Measurements from ENCODE around the gene CEBPZOS.

Gene CEBPZOS

DNA sequence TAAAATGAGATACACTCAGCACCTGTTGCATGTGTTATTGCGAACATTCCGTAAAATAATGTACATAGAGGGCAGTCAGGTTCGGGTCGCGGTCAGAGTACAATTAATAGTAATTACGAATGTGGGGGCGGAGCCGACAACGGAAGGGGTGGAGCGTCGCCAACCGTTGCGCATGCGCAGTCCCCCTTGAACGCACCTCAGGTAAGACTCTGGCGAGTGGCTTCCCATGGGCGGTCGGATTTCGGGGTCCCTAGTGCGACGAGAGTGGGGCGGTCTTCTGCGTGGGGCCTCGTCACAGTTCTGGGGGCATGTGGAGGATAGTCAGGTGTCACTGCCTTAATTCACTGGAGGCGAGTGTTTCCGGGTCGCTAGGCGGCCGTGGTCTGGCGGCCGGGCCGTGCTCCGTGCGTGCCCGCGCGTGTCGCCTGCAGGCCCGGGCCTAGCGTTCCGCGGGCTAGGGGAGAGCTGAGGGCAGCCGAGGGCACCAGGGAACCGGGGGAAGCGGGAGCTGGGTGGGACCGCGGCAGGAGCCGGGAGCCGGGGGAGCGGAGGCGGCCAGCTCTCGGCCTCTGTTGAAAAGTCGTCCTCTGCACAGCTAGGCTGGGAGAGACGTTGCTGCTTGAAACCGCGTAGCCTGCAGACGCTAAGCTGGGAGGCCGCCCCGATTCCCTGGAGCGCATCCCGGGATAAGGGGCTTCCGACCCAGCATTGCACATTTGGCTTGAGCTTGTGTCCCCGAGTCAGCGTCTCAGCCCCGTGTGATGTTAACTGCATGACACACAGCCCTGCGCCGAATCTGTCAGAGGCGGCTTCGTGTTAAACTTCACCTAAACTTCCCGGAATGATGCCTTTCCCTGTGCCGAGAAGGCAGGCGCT, at the start of gene CEBPZOS:
Gene CEBPZOS (plus strand): TSS at position 177 of the 876 bp plus-strand sequence. CDS start 3,209 bp downstream, outside the sequence.
- FAIRE-seq: no peak

DNA sequence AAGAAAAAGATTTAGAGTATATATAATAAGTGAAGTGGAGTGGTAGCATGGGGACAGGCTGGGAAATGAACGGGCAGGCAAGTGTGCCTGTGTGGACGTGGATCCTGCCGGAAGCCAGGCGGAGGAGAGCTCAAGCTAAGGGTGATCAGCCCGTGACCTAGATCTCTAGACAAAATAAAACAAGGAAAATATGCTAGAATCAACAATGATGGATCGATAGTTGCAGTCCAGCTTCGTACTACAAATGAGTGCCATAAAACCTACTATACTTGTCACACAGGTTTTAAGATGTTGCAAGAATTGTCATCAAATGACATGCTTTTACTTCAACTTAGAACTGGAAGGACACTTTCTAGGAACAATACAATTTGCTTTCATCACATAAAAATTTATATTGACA, 48.0 kb upstream of the CEBPZOS start:
- FAIRE-seq: no peak

- FAIRE-seq: peak; percentile 63
Observed at GRCh38 chr2:37149626-37150322, 46.5 kb upstream of the CEBPZOS start.

DNA sequence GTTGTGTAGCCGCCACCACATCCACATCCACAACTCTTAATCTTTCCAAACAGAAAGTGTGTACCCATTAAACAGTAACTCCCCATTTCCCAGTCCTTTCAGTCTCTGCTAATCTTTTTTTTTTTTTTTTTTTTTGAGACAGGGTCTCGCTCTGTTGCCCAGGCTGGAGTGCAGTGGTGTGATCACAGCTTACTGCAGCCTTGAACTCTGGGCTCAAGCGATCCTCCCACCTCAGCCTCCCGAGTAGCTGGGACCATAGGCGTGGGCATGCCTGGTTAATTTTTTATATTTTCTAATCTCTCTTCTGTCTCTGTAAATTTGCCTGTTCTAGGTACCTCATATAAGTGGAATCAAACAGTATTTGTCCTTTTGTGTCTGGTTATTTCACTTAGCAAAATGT, 43.1 kb upstream of the CEBPZOS start:
- no peak for FAIRE-seq

DNA sequence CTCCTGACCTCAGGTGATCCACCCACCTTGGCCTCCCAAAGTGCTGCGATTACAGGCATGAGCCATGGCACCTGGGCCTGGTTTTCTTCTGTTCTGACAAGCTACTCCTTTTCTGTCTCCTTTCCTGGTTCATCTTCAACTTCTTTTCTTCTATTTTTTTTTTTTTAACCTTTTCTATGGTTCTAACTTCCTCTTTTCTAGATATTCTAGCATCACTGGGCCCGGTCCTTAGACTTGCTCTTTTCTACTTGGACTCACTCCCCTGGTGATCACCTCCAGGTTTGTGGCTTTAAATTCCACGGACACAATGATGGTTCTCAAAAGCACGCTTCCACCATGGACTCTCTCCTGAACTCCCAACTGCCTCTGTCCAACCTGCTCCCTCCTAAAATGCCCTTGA, 41.5 kb upstream of the CEBPZOS start:
- no peak for FAIRE-seq

DNA sequence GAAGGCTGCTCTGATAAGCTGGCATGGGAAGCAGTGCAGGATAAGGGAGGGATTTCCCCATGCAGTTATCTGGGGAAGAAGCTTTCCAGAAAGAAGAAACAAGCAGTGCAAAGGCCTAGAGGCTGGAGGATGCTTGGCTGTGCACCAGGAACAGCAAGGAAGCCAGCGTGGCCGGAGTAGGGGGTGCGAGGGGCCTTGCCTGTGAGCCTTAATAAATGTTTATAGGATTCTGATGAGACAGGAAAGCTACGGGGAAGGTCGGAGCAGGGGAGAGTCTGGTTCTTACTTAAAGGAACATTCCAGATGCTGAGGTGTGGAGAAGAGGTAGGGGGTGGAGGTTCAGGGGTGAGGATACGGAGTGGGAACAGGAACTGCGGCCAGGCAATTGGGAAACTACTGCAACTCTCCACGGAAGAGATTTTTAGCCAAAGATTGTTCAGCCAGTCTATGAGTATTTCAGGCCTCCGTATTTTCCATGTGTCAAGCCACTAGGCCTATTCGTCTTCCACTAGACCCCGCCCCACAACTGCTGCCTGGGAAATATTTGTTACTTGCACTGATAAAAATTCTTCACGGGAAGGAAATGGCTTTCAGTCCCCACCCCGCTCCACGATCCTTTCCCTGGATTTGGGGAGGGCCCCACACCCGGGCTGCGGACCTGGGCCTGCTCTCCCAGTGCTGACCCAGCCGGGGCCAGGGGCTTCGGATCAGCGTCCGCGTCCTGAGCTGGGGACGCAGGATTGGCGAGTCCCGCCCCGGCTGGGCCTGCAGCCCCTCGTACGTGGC, 40.0 kb upstream of the CEBPZOS start:
- no peak for FAIRE-seq

- no peak for FAIRE-seq
Observed at GRCh38 chr2:37156857-37157714, 39.2 kb upstream of the CEBPZOS start, which contains the start of gene EIF2AK2. Gene EIF2AK2 (minus strand): TSS chr2:37156980. CDS start chr2:37147806, 9,174 bp downstream.

GRCh38 chr2:37164757-37165156, 31.5 kb upstream of the CEBPZOS start:
- no peak for FAIRE-seq

DNA sequence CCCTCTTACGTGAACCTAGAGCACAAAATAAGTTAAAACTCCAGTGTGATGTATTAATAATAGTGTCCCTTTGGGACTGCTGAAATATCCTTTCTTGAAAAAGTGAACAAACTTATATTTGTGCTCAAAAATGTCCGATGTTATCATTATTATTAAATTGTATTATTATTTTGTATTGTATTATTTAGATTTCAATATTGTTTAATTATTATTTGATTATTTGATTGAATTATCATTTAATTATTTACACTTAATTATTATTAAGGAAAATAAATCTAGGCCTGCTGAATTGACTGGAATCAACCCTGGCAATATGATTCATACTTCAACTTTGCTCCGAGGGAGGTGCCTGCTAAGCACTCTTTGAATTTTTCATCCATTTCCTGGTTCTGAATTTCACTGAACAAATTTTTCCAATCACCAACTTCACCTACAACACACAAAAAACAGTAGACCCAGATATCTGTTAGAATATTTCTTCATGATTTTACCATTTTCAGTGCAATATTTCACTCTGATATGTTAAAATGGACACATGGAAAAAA, 28.6 kb upstream of the CEBPZOS start:
- no peak for FAIRE-seq

GRCh38 chr2:37168217-37168981, 27.9 kb upstream of the CEBPZOS start:
- peak; percentile 43 for FAIRE-seq

DNA sequence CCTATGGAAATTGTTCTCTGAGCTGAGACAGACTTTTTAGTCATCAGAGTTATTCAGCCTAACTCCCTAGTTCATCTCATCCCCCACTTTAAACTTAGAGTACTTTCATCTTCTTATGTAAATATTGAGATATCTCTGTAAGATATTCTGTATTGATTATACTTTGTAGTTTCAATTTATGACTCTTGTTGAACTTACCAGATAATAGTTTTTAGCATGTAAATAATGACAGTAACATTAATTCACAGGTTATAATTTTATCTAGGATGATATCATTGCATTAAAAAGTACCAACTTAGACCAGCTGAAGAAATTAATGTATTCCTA, 24.7 kb upstream of the CEBPZOS start:
- no peak for FAIRE-seq

- no peak for FAIRE-seq
Observed at GRCh38 chr2:37173741-37174140, 22.6 kb upstream of the CEBPZOS start.

DNA sequence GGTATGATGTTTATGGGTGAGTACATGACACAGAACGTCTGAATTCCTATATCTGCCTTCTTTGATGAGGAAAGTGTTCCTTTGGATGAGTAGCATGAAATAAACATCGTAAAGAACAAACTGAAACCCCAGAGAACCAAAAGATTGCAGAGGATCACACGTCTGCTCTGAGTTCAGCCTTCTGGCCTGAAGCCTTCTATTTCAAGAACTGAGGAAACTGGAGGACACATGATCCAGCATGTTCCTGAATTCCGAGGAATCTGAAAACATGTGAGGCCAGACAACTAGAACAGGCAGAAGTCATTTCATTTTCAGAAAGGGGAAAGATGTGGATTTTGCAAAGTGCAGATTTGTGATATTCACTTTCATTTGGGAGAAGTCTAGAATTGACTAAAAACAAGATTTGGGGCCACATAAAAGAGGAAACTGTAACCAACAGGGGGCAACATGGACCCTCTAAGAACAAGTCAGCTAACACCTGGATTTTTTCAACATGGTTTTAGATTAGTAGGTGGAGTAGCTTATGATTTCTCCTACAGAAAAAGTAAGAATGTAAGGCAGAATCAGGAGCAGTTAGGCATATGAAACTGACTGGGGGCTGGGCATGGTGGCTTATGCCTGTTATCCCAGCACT, 16.2 kb upstream of the CEBPZOS start:
- FAIRE-seq: no peak

DNA sequence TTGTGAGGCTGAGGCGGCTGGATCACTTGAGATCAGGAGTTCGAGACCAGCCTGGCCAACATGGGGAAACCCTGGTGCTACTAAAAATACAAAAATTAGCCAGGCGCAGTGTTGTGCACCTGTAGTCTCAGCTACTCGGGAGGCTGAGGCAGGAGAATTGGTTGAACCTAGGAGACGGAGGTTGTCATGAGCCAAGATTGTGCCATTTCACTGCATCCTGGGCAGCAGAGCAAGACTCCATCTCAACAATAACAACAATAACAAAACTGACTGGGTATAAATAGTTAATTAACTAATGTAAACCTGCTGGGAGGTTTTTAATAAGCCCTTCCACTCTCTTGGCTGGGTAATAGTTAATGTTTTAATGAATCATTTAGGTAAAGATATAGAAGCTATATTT, 15.7 kb upstream of the CEBPZOS start:
- no peak for FAIRE-seq

GRCh38 chr2:37181726-37182684, 14.3 kb upstream of the CEBPZOS start:
- no peak for FAIRE-seq

- no peak for FAIRE-seq
Observed at GRCh38 chr2:37188570-37188969, 7.7 kb upstream of the CEBPZOS start, which contains the start of gene SULT6B1. Gene SULT6B1 (minus strand): TSS chr2:37188670. CDS start chr2:37188640, 30 bp downstream.

DNA sequence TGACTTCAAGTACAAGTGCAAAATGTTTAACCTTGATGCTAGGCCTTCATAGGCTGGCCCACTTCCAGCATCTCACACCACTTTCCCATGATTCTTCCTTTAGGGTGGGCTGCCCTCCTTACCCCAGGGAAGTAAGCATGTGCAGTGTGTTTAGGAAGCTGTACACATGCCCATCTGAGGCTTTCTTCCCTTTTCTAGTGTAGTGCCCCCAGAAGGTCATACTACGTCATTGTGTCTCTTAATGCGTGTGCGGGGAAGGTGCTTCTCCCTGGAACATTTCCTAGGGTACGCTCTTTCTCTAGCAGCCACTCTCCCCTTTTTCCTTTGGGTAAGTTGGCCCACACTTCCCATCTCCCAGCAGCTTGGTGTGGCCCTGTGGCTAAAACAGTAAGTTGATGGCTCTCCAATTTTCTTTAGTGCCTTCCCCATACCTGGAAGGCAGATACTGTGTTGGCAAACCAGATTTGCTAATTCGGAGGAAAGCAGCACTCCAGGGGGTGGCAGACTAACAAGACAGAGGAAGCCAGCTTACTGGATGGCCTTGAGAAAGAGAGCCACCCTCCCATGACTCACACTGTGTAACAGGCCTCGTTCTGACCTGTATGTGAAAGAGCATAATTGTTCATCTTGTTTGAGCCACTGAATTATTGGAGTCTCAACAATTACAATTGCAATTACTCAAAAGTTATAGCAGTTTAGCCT, 6.7 kb upstream of the CEBPZOS start:
- no peak for FAIRE-seq

GRCh38 chr2:37190290-37190689, 6.0 kb upstream of the CEBPZOS start:
- no peak for FAIRE-seq

GRCh38 chr2:37191253-37191652, 5.0 kb upstream of the CEBPZOS start:
- FAIRE-seq: no peak
